ENCODE measurements around the gene RAPSN.
"Not testable (repeated sequence)": the region's sequence is repeated elsewhere in the genome, so short reads cannot be mapped to it uniquely, and the experiment has no call there.

The RAPSN gene

GRCh38 chr11:47467357-47467756 lies 18.4 kb upstream of the RAPSN start:
- no peak overlapping the region for H3K4me3 ChIP-seq (ENCODE audit: low read depth, low read length)
- no peak for DNase-seq (ENCODE audit: low read depth)

- DNase-seq (ENCODE audit: low read depth), result no peak
- H3K4me3 ChIP-seq (ENCODE audit: low read depth, low read length), result no peak overlapping the region
These were observed 17.8 kb upstream of the RAPSN start for GRCh38 chr11:47466701-47467250.

- no peak for DNase-seq (ENCODE audit: low read depth)
- H3K4me3 ChIP-seq (ENCODE audit: low read depth, low read length), result no peak overlapping the region
These were observed 17.3 kb upstream of the RAPSN start for GRCh38 chr11:47466201-47466600.

GRCh38 chr11:47464483-47464882 lies 15.5 kb upstream of the RAPSN start:
- no peak overlapping the region for H3K4me3 ChIP-seq (ENCODE audit: low read depth, low read length)

GRCh38 chr11:47461876-47462275 lies 12.9 kb upstream of the RAPSN start:
- DNase-seq (ENCODE audit: low read depth), result no peak

More at GRCh38 chr11:47464483-47464882, 15.5 kb upstream of the RAPSN start:
- no peak for DNase-seq (ENCODE audit: low read depth)

GRCh38 chr11:47460571-47461235 lies 11.8 kb upstream of the RAPSN start:
- H3K4me3 ChIP-seq (ENCODE audit: low read depth, low read length), result no peak overlapping the region
- DNase-seq (ENCODE audit: low read depth), result no peak

More at GRCh38 chr11:47461876-47462275, 12.9 kb upstream of the RAPSN start:
- no peak overlapping the region for H3K4me3 ChIP-seq (ENCODE audit: low read depth, low read length)

- DNase-seq (ENCODE audit: low read depth), result peak; percentile 56
- H3K4me3 ChIP-seq (ENCODE audit: low read depth, low read length), result not testable (repeated sequence)
These were observed 5.3 kb upstream of the RAPSN start for GRCh38 chr11:47454258-47454671.

- no peak overlapping the region for H3K4me3 ChIP-seq (ENCODE audit: low read depth, low read length)
- DNase-seq (ENCODE audit: low read depth), result no peak
These were observed 4.4 kb upstream of the RAPSN start for GRCh38 chr11:47453365-47453764.

- H3K4me3 ChIP-seq (ENCODE audit: low read depth, low read length), result no peak overlapping the region
- DNase-seq (ENCODE audit: low read depth), result no peak
These were observed 3.1 kb upstream of the RAPSN start for GRCh38 chr11:47451990-47452389.

- no peak overlapping the region for H3K4me3 ChIP-seq (ENCODE audit: low read depth, low read length)
- DNase-seq (ENCODE audit: low read depth), result no peak
These were observed 2.5 kb upstream of the RAPSN start for GRCh38 chr11:47451436-47451835.

- no peak overlapping the region for H3K4me3 ChIP-seq (ENCODE audit: low read depth, low read length)
- no peak for DNase-seq (ENCODE audit: low read depth)
These were observed 605 bp upstream of the RAPSN start for GRCh38 chr11:47449541-47449940.

GRCh38 chr11:47447906-47448305 lies 1.0 kb downstream of the RAPSN start:
- DNase-seq (ENCODE audit: low read depth), result no peak
- peak overlapping the region; percentile 52 for H3K4me3 ChIP-seq (ENCODE audit: low read depth, low read length)

- H3K4me3 ChIP-seq (ENCODE audit: low read depth, low read length), result no peak overlapping the region
- DNase-seq (ENCODE audit: low read depth), result no peak
These were observed 2.1 kb downstream of the RAPSN start for GRCh38 chr11:47446833-47447232.

GRCh38 chr11:47445840-47446239 lies 3.1 kb downstream of the RAPSN start:
- DNase-seq (ENCODE audit: low read depth), result no peak
- no peak overlapping the region for H3K4me3 ChIP-seq (ENCODE audit: low read depth, low read length)

- DNase-seq (ENCODE audit: low read depth), result no peak
- no peak overlapping the region for H3K4me3 ChIP-seq (ENCODE audit: low read depth, low read length)
These were observed 5.1 kb downstream of the RAPSN start for GRCh38 chr11:47443817-47444216.

- no peak for DNase-seq (ENCODE audit: low read depth)
- no peak overlapping the region for H3K4me3 ChIP-seq (ENCODE audit: low read depth, low read length)
These were observed 5.8 kb downstream of the RAPSN start for GRCh38 chr11:47443028-47443700.

- no peak for DNase-seq (ENCODE audit: low read depth)
- no peak overlapping the region for H3K4me3 ChIP-seq (ENCODE audit: low read depth, low read length)
These were observed 6.4 kb downstream of the RAPSN start for GRCh38 chr11:47442514-47442913.

GRCh38 chr11:47441421-47441820 lies 7.5 kb downstream of the RAPSN start:
- H3K4me3 ChIP-seq (ENCODE audit: low read depth, low read length), result no peak overlapping the region
- no peak for DNase-seq (ENCODE audit: low read depth)

GRCh38 chr11:47440054-47440476 lies 8.9 kb downstream of the RAPSN start:
- no peak for DNase-seq (ENCODE audit: low read depth)

GRCh38 chr11:47438721-47439120 lies 10.2 kb downstream of the RAPSN start:
- DNase-seq (ENCODE audit: low read depth), result no peak
- no peak overlapping the region for H3K4me3 ChIP-seq (ENCODE audit: low read depth, low read length)

More at GRCh38 chr11:47440054-47440476, 8.9 kb downstream of the RAPSN start:
- H3K4me3 ChIP-seq (ENCODE audit: low read depth, low read length), result no peak overlapping the region

Data from skeletal muscle cell (primary cell).